ENCODE measurements around the gene S1PR2.

Gene S1PR2

DNA sequence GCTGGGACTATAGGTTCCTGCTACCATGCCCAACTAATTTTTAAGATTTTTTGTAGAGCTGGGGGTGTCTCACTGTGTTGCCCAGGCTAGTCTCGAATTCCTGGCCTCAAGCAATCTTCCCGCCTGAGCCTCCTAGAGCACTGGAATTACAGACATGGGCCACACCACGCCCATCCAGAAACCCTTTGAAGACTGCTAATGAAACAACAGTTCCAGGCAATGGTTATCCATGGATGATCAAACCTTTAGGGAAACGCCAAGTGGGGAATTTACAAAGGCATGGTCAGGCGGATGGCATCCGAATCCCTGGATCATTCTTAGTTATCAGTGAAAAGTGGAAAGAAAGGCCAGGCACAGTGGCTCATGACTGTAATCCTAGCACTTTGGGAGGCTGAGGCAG lies 19.4 kb downstream of the S1PR2 start:
- DNase-seq (ENCODE audit: low read depth) = no peak
- TF ChIP-seq, protein P1, sequence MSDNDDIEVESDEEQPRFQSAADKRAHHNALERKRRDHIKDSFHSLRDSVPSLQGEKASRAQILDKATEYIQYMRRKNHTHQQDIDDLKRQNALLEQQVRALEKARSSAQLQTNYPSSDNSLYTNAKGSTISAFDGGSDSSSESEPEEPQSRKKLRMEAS (IDR thresholded peaks at IDR 0.05; ENCODE audit: low read depth, low read length) = no peak
- no peak for TF ChIP-seq POLR2A (IDR thresholded peaks at IDR 0.05; ENCODE audit: extremely low read depth, insufficient read length)

DNA sequence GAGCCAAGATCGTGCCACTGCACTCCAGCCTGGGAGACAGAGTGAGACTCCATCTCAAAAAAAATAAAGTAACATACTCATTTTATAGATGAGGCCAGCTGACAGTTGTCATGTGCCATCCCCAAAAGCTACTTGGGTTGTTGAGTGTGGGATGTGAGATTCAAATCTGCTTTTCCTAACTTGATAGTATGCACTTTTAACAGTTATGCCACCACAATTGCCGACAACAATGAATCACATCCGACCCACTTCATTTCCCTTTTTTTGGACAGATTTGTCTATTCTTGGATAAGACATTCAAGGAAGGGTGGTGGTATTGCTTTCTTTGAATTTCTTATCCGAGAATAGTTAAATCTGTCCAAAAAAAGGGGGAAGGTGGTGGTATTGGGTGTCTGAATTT lies 20.1 kb downstream of the S1PR2 start:
- TF ChIP-seq, protein P2, sequence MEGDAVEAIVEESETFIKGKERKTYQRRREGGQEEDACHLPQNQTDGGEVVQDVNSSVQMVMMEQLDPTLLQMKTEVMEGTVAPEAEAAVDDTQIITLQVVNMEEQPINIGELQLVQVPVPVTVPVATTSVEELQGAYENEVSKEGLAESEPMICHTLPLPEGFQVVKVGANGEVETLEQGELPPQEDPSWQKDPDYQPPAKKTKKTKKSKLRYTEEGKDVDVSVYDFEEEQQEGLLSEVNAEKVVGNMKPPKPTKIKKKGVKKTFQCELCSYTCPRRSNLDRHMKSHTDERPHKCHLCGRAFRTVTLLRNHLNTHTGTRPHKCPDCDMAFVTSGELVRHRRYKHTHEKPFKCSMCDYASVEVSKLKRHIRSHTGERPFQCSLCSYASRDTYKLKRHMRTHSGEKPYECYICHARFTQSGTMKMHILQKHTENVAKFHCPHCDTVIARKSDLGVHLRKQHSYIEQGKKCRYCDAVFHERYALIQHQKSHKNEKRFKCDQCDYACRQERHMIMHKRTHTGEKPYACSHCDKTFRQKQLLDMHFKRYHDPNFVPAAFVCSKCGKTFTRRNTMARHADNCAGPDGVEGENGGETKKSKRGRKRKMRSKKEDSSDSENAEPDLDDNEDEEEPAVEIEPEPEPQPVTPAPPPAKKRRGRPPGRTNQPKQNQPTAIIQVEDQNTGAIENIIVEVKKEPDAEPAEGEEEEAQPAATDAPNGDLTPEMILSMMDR (IDR thresholded peaks at IDR 0.05; ENCODE audit: low read depth, low read length) = no peak
- TF ChIP-seq, protein P1 (IDR thresholded peaks at IDR 0.05; ENCODE audit: low read depth, low read length) = no peak
- no peak for TF ChIP-seq POLR2A (IDR thresholded peaks at IDR 0.05; ENCODE audit: extremely low read depth, insufficient read length)
- H3K4me3 ChIP-seq (ENCODE audit: low read depth, low read length) = no peak overlapping the region
- DNase-seq (ENCODE audit: low read depth) = peak; percentile 48

More for the DNA sequence above, 19.4 kb downstream of the S1PR2 start:
- no peak overlapping the region for H3K4me3 ChIP-seq (ENCODE audit: low read depth, low read length)

DNA sequence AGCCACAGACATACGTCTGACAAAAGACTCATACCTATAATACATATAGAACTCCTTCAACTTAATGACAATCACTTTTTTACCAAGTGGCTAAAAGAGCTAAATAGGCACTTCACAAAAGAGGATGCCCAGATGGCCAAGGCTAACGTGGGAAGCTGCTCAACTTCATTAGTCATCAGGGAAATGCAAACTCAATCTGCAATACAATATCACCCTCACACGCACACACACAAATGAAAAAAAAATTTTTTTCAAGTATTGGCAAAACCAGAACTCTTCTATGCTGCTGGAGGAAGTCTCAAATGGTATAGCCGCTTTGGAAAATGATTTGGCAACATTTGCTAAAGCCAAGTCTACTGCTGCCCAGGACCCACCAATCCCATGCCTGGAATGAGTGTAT lies 21.8 kb downstream of the S1PR2 start:
- peak; percentile 55 for DNase-seq (ENCODE audit: low read depth)
- TF ChIP-seq, protein P2 (IDR thresholded peaks at IDR 0.05; ENCODE audit: low read depth, low read length) = no peak
- no peak for TF ChIP-seq POLR2A (IDR thresholded peaks at IDR 0.05; ENCODE audit: extremely low read depth, insufficient read length)
- no peak for TF ChIP-seq MYC (IDR thresholded peaks at IDR 0.05; ENCODE audit: low read depth, low read length)
- TF ChIP-seq, protein P1 (IDR thresholded peaks at IDR 0.05; ENCODE audit: low read depth, low read length) = no peak
- no peak overlapping the region for H3K4me3 ChIP-seq (ENCODE audit: low read depth, low read length)

DNA sequence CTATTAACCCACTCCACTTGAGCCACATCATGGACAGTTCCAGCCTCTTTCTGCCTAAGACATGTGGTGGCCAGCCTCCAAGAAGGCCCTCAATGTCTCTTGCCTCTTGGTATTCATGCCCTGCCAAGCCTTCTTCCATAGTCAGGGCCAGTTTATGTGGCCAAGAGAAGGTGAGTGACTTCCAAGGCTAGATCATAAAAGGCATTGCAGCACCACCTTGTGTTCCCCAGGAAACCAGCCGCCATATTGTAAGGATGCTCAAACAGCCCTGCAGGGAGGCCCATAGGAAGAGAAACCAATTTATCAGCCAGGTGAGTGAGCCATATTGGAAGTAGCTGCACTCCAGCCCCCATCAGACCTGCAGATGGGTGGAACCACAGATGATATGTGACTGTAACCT lies 24.1 kb downstream of the S1PR2 start:
- peak; percentile 58 for DNase-seq (ENCODE audit: low read depth)
- TF ChIP-seq POLR2A (IDR thresholded peaks at IDR 0.05; ENCODE audit: extremely low read depth, insufficient read length) (no peak), MYC (IDR thresholded peaks at IDR 0.05; ENCODE audit: low read depth, low read length) (no peak)
- TF ChIP-seq, protein P1 (IDR thresholded peaks at IDR 0.05; ENCODE audit: low read depth, low read length) = no peak
- TF ChIP-seq, protein P2 (IDR thresholded peaks at IDR 0.05; ENCODE audit: low read depth, low read length) = peak; percentile 15
- no peak overlapping the region for H3K4me3 ChIP-seq (ENCODE audit: low read depth, low read length)

DNA sequence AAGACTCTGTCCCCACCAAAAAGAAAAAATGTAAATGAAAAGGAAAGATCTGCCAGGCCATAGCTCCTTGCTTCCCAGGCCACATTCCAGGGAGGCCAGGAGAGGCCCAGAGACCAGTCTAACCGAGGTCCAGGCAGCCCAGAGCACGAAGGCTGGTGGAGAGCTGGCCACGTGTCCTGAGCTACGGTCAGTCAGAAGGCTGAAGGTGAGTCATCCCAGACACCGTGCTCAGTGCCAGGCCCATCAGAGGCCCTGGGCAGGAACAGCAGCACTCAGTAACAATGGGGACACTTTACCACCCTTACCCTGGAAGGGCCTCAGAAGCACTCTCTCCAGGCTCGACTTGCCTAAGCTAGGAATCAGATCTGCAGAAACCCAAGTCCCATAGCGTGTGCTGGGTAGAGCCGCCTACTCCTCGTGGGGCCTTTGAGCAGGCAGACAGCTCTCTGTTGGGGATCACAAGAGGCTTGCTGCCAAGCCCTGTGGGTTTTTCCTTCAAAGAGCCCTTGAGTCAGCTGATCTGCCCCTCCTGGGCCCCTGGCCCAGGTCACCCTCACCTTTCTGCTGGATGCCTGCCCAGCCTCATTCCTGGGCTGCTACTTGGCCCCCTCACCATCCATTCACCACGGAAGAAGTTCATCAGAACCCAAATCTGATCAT lies 24.8 kb downstream of the S1PR2 start:
- TF ChIP-seq, protein P2 (IDR thresholded peaks at IDR 0.05; ENCODE audit: low read depth, low read length) = no peak
- TF ChIP-seq POLR2A (IDR thresholded peaks at IDR 0.05; ENCODE audit: extremely low read depth, insufficient read length) (no peak), MYC (IDR thresholded peaks at IDR 0.05; ENCODE audit: low read depth, low read length) (no peak)
- TF ChIP-seq, protein P1 (IDR thresholded peaks at IDR 0.05; ENCODE audit: low read depth, low read length) = no peak
- H3K4me3 ChIP-seq (ENCODE audit: low read depth, low read length) = no peak overlapping the region
- DNase-seq (ENCODE audit: low read depth) = no peak

DNA sequence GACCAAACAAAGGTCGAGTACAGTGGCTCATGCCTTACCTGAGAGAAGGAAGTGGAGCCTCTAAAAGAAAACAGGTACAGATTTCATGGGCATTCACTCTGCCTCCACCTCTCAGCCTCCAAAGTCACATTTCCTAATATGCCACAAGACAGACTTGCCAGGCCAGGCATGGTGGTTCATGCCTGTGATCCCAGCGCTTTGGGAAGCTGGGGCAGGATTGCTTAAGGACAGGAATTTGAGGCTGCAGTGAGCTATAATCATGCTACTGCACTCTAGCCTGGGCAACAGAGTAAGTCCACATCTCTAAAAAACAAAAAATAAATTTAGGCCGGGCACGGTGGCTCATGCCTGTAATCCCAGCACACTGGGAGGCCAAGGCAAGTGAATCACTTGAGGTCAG lies 25.5 kb downstream of the S1PR2 start:
- TF ChIP-seq MYC (IDR thresholded peaks at IDR 0.05; ENCODE audit: low read depth, low read length) (no peak), POLR2A (IDR thresholded peaks at IDR 0.05; ENCODE audit: extremely low read depth, insufficient read length) (no peak)
- TF ChIP-seq, protein P2 (IDR thresholded peaks at IDR 0.05; ENCODE audit: low read depth, low read length) = no peak
- TF ChIP-seq, protein P1 (IDR thresholded peaks at IDR 0.05; ENCODE audit: low read depth, low read length) = no peak
- no peak overlapping the region for H3K4me3 ChIP-seq (ENCODE audit: low read depth, low read length)
- DNase-seq (ENCODE audit: low read depth) = no peak
